SJSA1 (cell line): ENCODE data around the gene SRPX2. TPM values are rescaled to one million over a fixed set of nuclear protein-coding genes. Genes with fewer than 3 reads are reported as not detected.

Source experiments
- DNase-seq, 2 experiments: peaks; one replicate each; pipeline ENCODE4 v3.0.0-alpha.2; 2015 to 2020; ENCODE audit warnings: low spot score in 2 of 2, low read depth in 1 of 2
- H3K27ac ChIP-seq: fragments of 250-450 bp; sonication (Bioruptor Pico); 2 replicates; pipeline ENCODE4 v1.5.1; 2020; ENCODE audit warnings: mild to moderate bottlenecking, moderate library complexity
- H3K27me3 ChIP-seq: fragments of 250-450 bp; sonication (Bioruptor Pico); replicated peaks from 2 replicates; pipeline ENCODE4 v1.5.1; 2020; ENCODE audit warnings: mild to moderate bottlenecking, moderate library complexity
- H3K36me3 ChIP-seq: fragments of 250-450 bp; sonication (Bioruptor Pico); 2 replicates; pipeline ENCODE4 v1.5.1; 2020; ENCODE audit warnings: mild to moderate bottlenecking
- H3K4me1 ChIP-seq: fragments of 250-450 bp; sonication (Bioruptor Pico); replicated peaks from 2 replicates; pipeline ENCODE4 v1.6.1; 2021; ENCODE audit warnings: mild to moderate bottlenecking
- H3K4me3 ChIP-seq: fragments of 250-450 bp; sonication (Bioruptor Pico); 2 replicates; pipeline ENCODE4 v1.5.1; 2020; ENCODE audit warnings: mild to moderate bottlenecking
- H3K9me3 ChIP-seq: fragments of 250-450 bp; sonication (Bioruptor Pico); replicated peaks from 2 replicates; pipeline ENCODE4 v1.5.1; 2020; ENCODE audit warnings: mild to moderate bottlenecking
- total RNA-seq: library from RNA; depleted of rRNA; stranded (reverse); fragments of >200 nt; shearing (Covaris generic); gene quantifications from 2 replicates; pipeline ENCODE4 v1.2.3, GENCODE V29; 2014

The SRPX2 gene
- total RNA-seq, 1 experiment from 2014 or later: 38.0 TPM

GRCh38 chrX:100662796-100663195, 18.8 kb downstream of the SRPX2 start:
- Histone ChIP-seq H3K36me3 (no peaks in the 10 kb centered on the region), H3K4me1 (no peaks in the 10 kb centered on the region; the same call in 1 of the 2 replicates), H3K27me3 (no peaks in the 10 kb centered on the region), H3K9me3 (no peaks in the 10 kb centered on the region), H3K27ac (no peak overlapping the region), H3K4me3 (no peak overlapping the region)
- DNase-seq: no peak

GRCh38 chrX:100663642-100664041, 19.6 kb downstream of the SRPX2 start:
- Histone ChIP-seq H3K27ac (no peak overlapping the region), H3K4me1 (no peaks in the 10 kb centered on the region; the same call in 1 of the 2 replicates), H3K27me3 (no peaks in the 10 kb centered on the region), H3K9me3 (no peaks in the 10 kb centered on the region), H3K4me3 (no peak overlapping the region), H3K36me3 (no peaks in the 10 kb centered on the region)
- no peak for DNase-seq

GRCh38 chrX:100672966-100673365, 29.0 kb downstream of the SRPX2 start:
- no peak for DNase-seq
- H3K4me1 ChIP-seq: no peaks in the 10 kb centered on the region
- no peaks in the 10 kb centered on the region for H3K27me3 ChIP-seq
- no peak overlapping the region for H3K4me3 ChIP-seq
- H3K36me3 ChIP-seq: no peaks in the 10 kb centered on the region; the same call in 1 of the 2 replicates
- H3K9me3 ChIP-seq: no peaks in the 10 kb centered on the region
- H3K27ac ChIP-seq: no peak overlapping the region

GRCh38 chrX:100673397-100673953, 29.5 kb downstream of the SRPX2 start:
- no peak for DNase-seq
- Histone ChIP-seq H3K36me3 (no peaks in the 10 kb centered on the region; the same call in 1 of the 2 replicates), H3K27ac (no peak overlapping the region), H3K9me3 (no peaks in the 10 kb centered on the region), H3K4me3 (no peak overlapping the region), H3K27me3 (no peaks in the 10 kb centered on the region), H3K4me1 (no peaks in the 10 kb centered on the region)

GRCh38 chrX:100674705-100675104, 30.7 kb downstream of the SRPX2 start:
- Histone ChIP-seq H3K27me3 (no peaks in the 10 kb centered on the region), H3K4me1 (no peaks in the 10 kb centered on the region), H3K4me3 (no peak overlapping the region), H3K27ac (no peak overlapping the region), H3K36me3 (no peaks in the 10 kb centered on the region; the same call in 1 of the 2 replicates), H3K9me3 (no peaks in the 10 kb centered on the region)
- DNase-seq: no peak

- H3K4me3 ChIP-seq: no peak overlapping the region
- no peak overlapping the region for H3K27ac ChIP-seq
- no peaks in the 10 kb centered on the region for H3K9me3 ChIP-seq
- DNase-seq: no peak
- no peaks in the 10 kb centered on the region; the same call in 1 of the 2 replicates for H3K36me3 ChIP-seq
- H3K4me1 ChIP-seq: no peaks in the 10 kb centered on the region
- H3K27me3 ChIP-seq: no peaks in the 10 kb centered on the region
Measured at GRCh38 chrX:100677611-100678181, 33.7 kb downstream of the SRPX2 start.

GRCh38 chrX:100680756-100681155, 36.8 kb downstream of the SRPX2 start:
- DNase-seq: no peak
- H3K4me1 ChIP-seq: no peaks in the 10 kb centered on the region
- no peaks in the 10 kb centered on the region; the same call in 1 of the 2 replicates for H3K36me3 ChIP-seq
- no peaks in the 10 kb centered on the region for H3K27me3 ChIP-seq
- no peak overlapping the region for H3K4me3 ChIP-seq
- H3K27ac ChIP-seq: no peak overlapping the region
- no peaks in the 10 kb centered on the region for H3K9me3 ChIP-seq

GRCh38 chrX:100681599-100681998, 37.6 kb downstream of the SRPX2 start:
- Histone ChIP-seq H3K9me3 (no peaks in the 10 kb centered on the region), H3K4me3 (no peak overlapping the region), H3K27ac (no peak overlapping the region), H3K27me3 (no peaks in the 10 kb centered on the region), H3K36me3 (peaks cover 4% of the 10 kb centered on the region; the same call in 1 of the 2 replicates), H3K4me1 (no peaks in the 10 kb centered on the region)
- DNase-seq: no peak

- no peaks in the 10 kb centered on the region for H3K4me1 ChIP-seq
- no peak overlapping the region for H3K4me3 ChIP-seq
- H3K27ac ChIP-seq: no peak overlapping the region
- no peaks in the 10 kb centered on the region for H3K27me3 ChIP-seq
- DNase-seq: no peak
- H3K9me3 ChIP-seq: no peaks in the 10 kb centered on the region
- H3K36me3 ChIP-seq: peaks cover 4% of the 10 kb centered on the region; the same call in 1 of the 2 replicates
Measured at GRCh38 chrX:100682939-100683338, 38.9 kb downstream of the SRPX2 start.

GRCh38 chrX:100685284-100685996, 41.4 kb downstream of the SRPX2 start:
- peaks cover 4% of the 10 kb centered on the region; the same call in 1 of the 2 replicates for H3K36me3 ChIP-seq
- H3K27me3 ChIP-seq: no peaks in the 10 kb centered on the region
- no peak overlapping the region for H3K4me3 ChIP-seq
- H3K27ac ChIP-seq: no peak overlapping the region
- no peaks in the 10 kb centered on the region for H3K9me3 ChIP-seq
- DNase-seq: peak; percentile 43 to 54
- no peaks in the 10 kb centered on the region for H3K4me1 ChIP-seq

- Histone ChIP-seq H3K36me3 (peaks cover 4% of the 10 kb centered on the region; the same call in 1 of the 2 replicates), H3K27me3 (no peaks in the 10 kb centered on the region), H3K4me3 (no peak overlapping the region), H3K9me3 (no peaks in the 10 kb centered on the region), H3K4me1 (no peaks in the 10 kb centered on the region), H3K27ac (no peak overlapping the region)
- no peak for DNase-seq
Measured at GRCh38 chrX:100685997-100686305, 42.0 kb downstream of the SRPX2 start.

- no peak overlapping the region for H3K27ac ChIP-seq
- H3K27me3 ChIP-seq: no peaks in the 10 kb centered on the region
- no peak overlapping the region for H3K4me3 ChIP-seq
- peaks cover 4% of the 10 kb centered on the region; the same call in 1 of the 2 replicates for H3K36me3 ChIP-seq
- DNase-seq: no peak
- no peaks in the 10 kb centered on the region for H3K4me1 ChIP-seq
- no peaks in the 10 kb centered on the region for H3K9me3 ChIP-seq
Measured at GRCh38 chrX:100687128-100687527, 43.1 kb downstream of the SRPX2 start.

- no peaks in the 10 kb centered on the region for H3K4me1 ChIP-seq
- no peak for DNase-seq
- no peaks in the 10 kb centered on the region for H3K9me3 ChIP-seq
- no peaks in the 10 kb centered on the region for H3K27me3 ChIP-seq
- no peak overlapping the region for H3K27ac ChIP-seq
- no peak overlapping the region for H3K4me3 ChIP-seq
- peaks cover 4% of the 10 kb centered on the region; the same call in 1 of the 2 replicates for H3K36me3 ChIP-seq
Measured at GRCh38 chrX:100687546-100687945, 43.5 kb downstream of the SRPX2 start.

GRCh38 chrX:100695302-100695701, 51.3 kb downstream of the SRPX2 start:
- Histone ChIP-seq H3K36me3 (no peaks in the 10 kb centered on the region), H3K27me3 (no peaks in the 10 kb centered on the region), H3K9me3 (no peaks in the 10 kb centered on the region), H3K4me3 (no peak overlapping the region), H3K4me1 (no peaks in the 10 kb centered on the region), H3K27ac (no peak overlapping the region)
- DNase-seq: no peak
